Neuronal stem cell (in vitro differentiated cells): ENCODE results near the gene SP100.
"Not testable (repeated sequence)": the region's sequence is repeated elsewhere in the genome, so short reads cannot be mapped to it uniquely, and the experiment has no call there.

Source experiments
- DNase-seq: peaks from one replicate; pipeline ENCODE4 v3.0.0-alpha.2; 2013; ENCODE audit warnings: low spot score
- H2AFZ ChIP-seq: one replicate; pipeline ENCODE4 v1.6.1; 2013; ENCODE audit warnings: mild to moderate bottlenecking, low read length, inconsistent platforms
- H2AK5ac ChIP-seq: 2 replicates; pipeline ENCODE4 v1.6.1; 2013; ENCODE audit warnings: low read depth, mild to moderate bottlenecking, inconsistent platforms, low read length, moderate library complexity, mixed read lengths
- H2BK120ac ChIP-seq: 2 replicates; pipeline ENCODE4 v1.6.1; 2013; ENCODE audit warnings: low read depth, mild to moderate bottlenecking, inconsistent platforms, low read length, moderate library complexity, mixed read lengths
- H2BK12ac ChIP-seq: one replicate; pipeline ENCODE4 v1.6.1; 2013; ENCODE audit warnings: low read length, inconsistent platforms
- H2BK15ac ChIP-seq: 2 replicates; pipeline ENCODE4 v1.6.1; 2013; ENCODE audit warnings: mild to moderate bottlenecking, low read length, inconsistent platforms, mixed read lengths
- H2BK5ac ChIP-seq: one replicate; pipeline ENCODE4 v1.6.1; 2013; ENCODE audit warnings: inconsistent platforms, mild to moderate bottlenecking, low read length, moderate library complexity
- H3K14ac ChIP-seq: one replicate; pipeline ENCODE4 v1.6.1; 2013; ENCODE audit warnings: low read length, inconsistent platforms
- H3K18ac ChIP-seq: 2 replicates; pipeline ENCODE4 v1.6.1; 2013; ENCODE audit warnings: low read length, inconsistent platforms
- H3K23ac ChIP-seq: 2 replicates; pipeline ENCODE4 v1.6.1; 2013; ENCODE audit warnings: low read depth, mild to moderate bottlenecking, mixed read lengths, low read length, inconsistent platforms; ENCODE audit not compliant: poor library complexity
- H3K27ac ChIP-seq: replicated peaks from 3 replicates; pipeline ENCODE4 v1.5.1; 2013; ENCODE audit warnings: low read length, inconsistent platforms
- H3K27me3 ChIP-seq, 3 experiments: 2 replicates each; pipeline ENCODE4 v1.6.1; 2013; ENCODE audit warnings: low read length in 3 of 3, mild to moderate bottlenecking in 2 of 3, inconsistent platforms in 1 of 3, low read depth in 1 of 3, mixed read lengths in 1 of 3, moderate library complexity in 1 of 3; ENCODE audit not compliant: control insufficient read depth in 3 of 3, insufficient read depth in 3 of 3
- H3K36me3 ChIP-seq, 2 donors: replicated peaks in 1 of 2; 2 replicates each; pipeline ENCODE4 v1.6.1; 2013; ENCODE audit warnings: low read length in 2 of 2; ENCODE audit not compliant: control insufficient read depth in 2 of 2, insufficient read depth in 2 of 2
- H3K4ac ChIP-seq: 2 replicates; pipeline ENCODE4 v1.6.1; 2013; ENCODE audit warnings: inconsistent platforms, mild to moderate bottlenecking, low read length, moderate library complexity
- H3K4me1 ChIP-seq, 2 donors: 1 replicate in 1 of 2; 2 replicates in 1 of 2; pipeline ENCODE4 v1.6.1; 2013; ENCODE audit warnings: low read length in 2 of 2, low read depth in 1 of 2; ENCODE audit not compliant: control insufficient read depth in 2 of 2, insufficient read depth in 1 of 2
- H3K4me2 ChIP-seq: one replicate; pipeline ENCODE4 v1.6.1; 2013; ENCODE audit warnings: mild to moderate bottlenecking, low read length, inconsistent platforms; ENCODE audit not compliant: insufficient read depth, poor library complexity, severe bottlenecking
- H3K4me3 ChIP-seq, 2 donors: 2 replicates each; pipeline ENCODE4 v1.5.1; 2013; ENCODE audit warnings: low read length in 2 of 2, mild to moderate bottlenecking in 2 of 2, inconsistent platforms in 1 of 2, moderate library complexity in 1 of 2
- H3K79me1 ChIP-seq: one replicate; pipeline ENCODE4 v1.6.1; 2013; ENCODE audit warnings: low read depth, mild to moderate bottlenecking, inconsistent platforms, low read length, moderate library complexity
- H3K9ac ChIP-seq: one replicate; pipeline ENCODE4 v1.6.1; 2013; ENCODE audit warnings: mild to moderate bottlenecking, low read depth, low read length, inconsistent platforms; ENCODE audit not compliant: poor library complexity
- H3K9me3 ChIP-seq, 2 donors: replicated peaks in 1 of 2; 2 replicates each; pipeline versions ENCODE3 to v1.6.1; 2013; ENCODE audit warnings: low read length in 2 of 2, mild to moderate bottlenecking in 2 of 2, inconsistent platforms in 1 of 2, low read depth in 1 of 2, mixed read lengths in 1 of 2, moderate library complexity in 1 of 2; ENCODE audit not compliant: control insufficient read depth in 2 of 2, insufficient read depth in 1 of 2
- H4K8ac ChIP-seq: one replicate; pipeline ENCODE4 v1.6.1; 2013; ENCODE audit warnings: low read depth, mild to moderate bottlenecking, inconsistent platforms, low read length, moderate library complexity
- H4K91ac ChIP-seq: one replicate; pipeline ENCODE4 v1.6.1; 2013; ENCODE audit warnings: low read length, low read depth, mild to moderate bottlenecking, inconsistent platforms; ENCODE audit not compliant: poor library complexity
- WGBS, 2 donors: extraction: QIAGEN DNeasy Blood & Tissue Kit; methylation state at CpG; one replicate each; pipeline ENCODE4 v1.1.7; 2013; ENCODE audit warnings: missing lambda C conversion rate in 2 of 2, mixed read lengths in 1 of 2; ENCODE audit not compliant: insufficient read length in 2 of 2, insufficient replicate concordance in 1 of 2; ENCODE audit errors: extremely low coverage in 2 of 2; 5-methylcytosine and 5-hydroxymethylcytosine counted together

Gene SP100

DNA sequence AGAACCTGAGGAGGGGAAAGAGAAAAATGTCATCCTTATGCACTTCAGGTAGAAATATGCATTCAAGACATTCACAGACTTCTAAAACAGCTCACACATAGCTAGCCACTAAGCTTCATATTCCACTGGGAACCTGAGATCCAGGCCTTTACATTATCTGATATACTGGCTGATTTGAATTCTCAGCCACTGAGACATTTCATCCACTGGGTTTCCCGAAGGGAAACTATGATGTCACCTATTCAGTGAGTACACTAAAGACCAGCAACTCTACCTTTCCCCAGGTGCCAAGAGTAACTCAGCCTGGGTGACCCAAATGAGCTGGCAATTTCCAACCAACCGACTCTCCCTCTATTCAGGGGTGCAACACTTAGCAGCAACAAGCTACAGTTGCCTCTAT lies 21.7 kb upstream of the SP100 start:
- H3K9me3 ChIP-seq: peaks cover 0 to 1% of the 10 kb centered on the region in 2 donors
- H3K36me3 ChIP-seq: no peaks in the 10 kb centered on the region
- WGBS, 2 donors: no CpG with 5 or more reads among the region's 2 CpGs

DNA sequence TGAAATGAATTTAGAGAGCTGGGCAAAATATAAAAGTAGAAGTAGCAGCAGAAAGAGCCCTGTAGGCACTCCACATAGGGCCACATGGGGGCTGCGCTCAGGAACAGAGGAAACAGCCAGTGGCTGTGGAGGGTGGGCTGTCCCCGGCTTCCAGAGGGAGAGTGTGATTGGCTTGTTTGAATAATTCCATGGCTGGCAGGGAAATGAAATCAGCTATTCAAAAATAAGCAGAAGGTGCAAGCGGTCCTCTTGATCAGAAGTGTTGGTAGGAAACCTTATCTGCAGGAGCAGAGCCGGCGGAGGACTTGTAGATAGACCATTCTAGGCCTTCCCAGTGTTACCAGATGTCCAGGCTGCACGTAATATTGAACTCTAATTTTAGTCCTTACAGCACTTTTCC lies 17.3 kb upstream of the SP100 start:
- H3K27ac ChIP-seq, H3K23ac ChIP-seq, H2BK120ac ChIP-seq, H3K4me1 ChIP-seq, H3K18ac ChIP-seq, H3K27me3 ChIP-seq, H2AFZ ChIP-seq, H3K14ac ChIP-seq, H3K9me3 ChIP-seq, H2BK5ac ChIP-seq, H4K8ac ChIP-seq, H3K4me3 ChIP-seq, H3K9ac ChIP-seq, DNase-seq, H2BK15ac ChIP-seq, H3K4me2 ChIP-seq, H3K4ac ChIP-seq, H4K91ac ChIP-seq, H2AK5ac ChIP-seq, H2BK12ac ChIP-seq, H3K79me1 ChIP-seq, H3K36me3 ChIP-seq: not testable (repeated sequence)
- WGBS, 2 donors: no CpG with 5 or more reads among the region's 6 CpGs

More for the DNA sequence above, 21.7 kb upstream of the SP100 start:
- Histone ChIP-seq H3K4ac (no peak overlapping the region), H3K4me2 (no peak overlapping the region), H2BK15ac (no peak overlapping the region), H2BK5ac (no peak overlapping the region), H3K18ac (no peak overlapping the region), H2AK5ac (no peak overlapping the region), H3K79me1 (no peaks in the 10 kb centered on the region), H2BK12ac (no peak overlapping the region), H3K4me1 (no peaks in the 10 kb centered on the region), H3K23ac (no peak overlapping the region), H3K9ac (no peak overlapping the region), H3K14ac (no peak overlapping the region), H4K8ac (no peak overlapping the region), H3K27me3 (no peaks in the 10 kb centered on the region), H3K27ac (no peak overlapping the region), H3K4me3 (no peak overlapping the region), H2AFZ (no peak overlapping the region), H2BK120ac (no peak overlapping the region), H4K91ac (no peak overlapping the region)
- DNase-seq: no peak

DNA sequence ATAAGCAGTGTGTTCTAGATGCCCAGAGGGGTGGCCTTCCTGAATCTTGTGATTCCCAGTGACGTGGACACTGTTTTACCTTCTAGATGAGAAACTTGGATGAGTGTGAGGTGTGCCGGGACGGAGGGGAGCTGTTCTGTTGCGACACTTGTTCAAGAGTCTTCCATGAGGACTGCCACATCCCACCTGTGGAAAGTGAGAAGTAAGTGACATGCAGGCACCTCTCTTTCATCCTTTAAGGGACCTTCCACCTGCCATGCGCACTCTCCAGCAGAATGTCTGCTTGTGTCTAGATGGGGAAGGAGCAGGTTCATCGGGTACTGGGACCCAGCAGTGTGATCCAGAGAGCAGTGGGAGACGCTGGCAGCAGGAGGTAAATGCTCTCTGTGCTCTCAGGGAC lies 16.0 kb upstream of the SP100 start:
- H2BK15ac ChIP-seq: no peak overlapping the region

DNA sequence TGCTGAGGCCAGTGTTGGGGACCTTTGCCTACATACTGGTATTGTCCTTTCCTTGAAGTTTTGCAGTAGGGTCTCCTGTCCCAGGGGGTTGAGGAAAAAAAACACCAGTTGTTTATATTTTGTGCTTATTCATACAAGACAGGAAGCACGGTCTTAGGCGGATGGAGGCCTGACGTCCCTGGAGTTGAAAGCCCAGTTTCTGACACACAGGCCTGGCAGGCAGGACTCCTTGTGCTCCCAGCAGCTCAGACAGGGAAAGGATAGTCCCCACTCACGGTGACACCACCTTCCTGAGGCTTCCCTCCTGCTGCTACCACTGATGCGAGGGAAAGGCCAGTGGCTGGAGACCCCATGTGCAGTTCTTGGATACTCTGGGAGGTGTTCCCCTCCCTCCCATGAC lies 15.5 kb upstream of the SP100 start:
- no peak overlapping the region for H3K4me2 ChIP-seq
- no peak overlapping the region for H2BK12ac ChIP-seq
- H2AK5ac ChIP-seq: no peak overlapping the region
- no CpG with 5 or more reads among the region's 5 CpGs for WGBS, 2 donors
- no peaks in the 10 kb centered on the region for H3K4me1 ChIP-seq
- no peaks in the 10 kb centered on the region for H3K79me1 ChIP-seq
- no peak overlapping the region for H4K91ac ChIP-seq
- DNase-seq: no peak
- H3K4ac ChIP-seq: no peak overlapping the region
- no peaks in the 10 kb centered on the region for H3K36me3 ChIP-seq
- H3K9ac ChIP-seq: no peak overlapping the region
- no peak overlapping the region for H3K23ac ChIP-seq
- no peak overlapping the region for H3K14ac ChIP-seq
- H4K8ac ChIP-seq: no peak overlapping the region
- no peak overlapping the region for H2BK15ac ChIP-seq
- H3K9me3 ChIP-seq: peaks cover 0 to 1% of the 10 kb centered on the region in 2 donors
- H3K4me3 ChIP-seq: no peak overlapping the region
- no peaks in the 10 kb centered on the region for H3K27me3 ChIP-seq
- H3K18ac ChIP-seq: peak overlapping the region; percentile 71
- H2AFZ ChIP-seq: no peak overlapping the region
- H3K27ac ChIP-seq: no peak overlapping the region
- H2BK5ac ChIP-seq: no peak overlapping the region
- H2BK120ac ChIP-seq: no peak overlapping the region

More for the DNA sequence above, 16.0 kb upstream of the SP100 start:
- Histone ChIP-seq H3K36me3 (no peaks in the 10 kb centered on the region), H3K4me2 (no peak overlapping the region), H2AK5ac (no peak overlapping the region), H2AFZ (no peak overlapping the region), H3K4me1 (no peaks in the 10 kb centered on the region), H3K9ac (no peak overlapping the region), H3K4me3 (no peak overlapping the region), H2BK120ac (no peak overlapping the region), H2BK12ac (no peak overlapping the region), H3K27ac (no peak overlapping the region), H3K79me1 (no peaks in the 10 kb centered on the region), H2BK5ac (no peak overlapping the region), H4K91ac (no peak overlapping the region), H4K8ac (no peak overlapping the region), H3K23ac (no peak overlapping the region), H3K18ac (no peak overlapping the region), H3K9me3 (peaks cover 0 to 1% of the 10 kb centered on the region in 2 donors), H3K4ac (no peak overlapping the region), H3K27me3 (no peaks in the 10 kb centered on the region), H3K14ac (no peak overlapping the region)
- WGBS, 2 donors: no CpG with 5 or more reads among the region's 7 CpGs
- DNase-seq: no peak
